BE2C (cell line): ENCODE data around the gene SLC24A1.

Source experiments
- DNase-seq: peaks from one replicate; pipeline ENCODE4 v3.0.0-alpha.2; 2020
- H3K27me3 ChIP-seq: fragments of 250-450 bp; sonication (Bioruptor Pico); 2 replicates; pipeline ENCODE4 v1.5.1; 2020; ENCODE audit warnings: mild to moderate bottlenecking
- H3K36me3 ChIP-seq: fragments of 250-450 bp; sonication (Bioruptor Pico); 2 replicates; pipeline ENCODE4 v1.5.1; 2020; ENCODE audit warnings: mild to moderate bottlenecking
- H3K4me1 ChIP-seq: fragments of 250-450 bp; sonication (Bioruptor Pico); 2 replicates; pipeline ENCODE4 v1.5.1; 2020
- H3K4me3 ChIP-seq: 2 replicates; pipeline ENCODE4 v1.5.1; 2011; ENCODE audit warnings: low read depth, low read length
- H3K9me3 ChIP-seq: fragments of 250-450 bp; sonication (Bioruptor Pico); 2 replicates; pipeline ENCODE4 v1.5.1; 2020
- TF ChIP-seq, protein P1 (sequence below): IDR thresholded peaks from 2 replicates; pipeline ENCODE4 v1.5.1; 2012; ENCODE audit warnings: mild to moderate bottlenecking, low read depth, low read length

The SLC24A1 gene

GRCh38 chr15:65675551-65675950 is 53.8 kb downstream of the SLC24A1 start:
- Histone ChIP-seq H3K9me3 (no peaks in the 10 kb centered on the region), H3K36me3 (peaks cover 19% of the 10 kb centered on the region), H3K27me3 (no peaks in the 10 kb centered on the region), H3K4me3 (no peak overlapping the region), H3K4me1 (no peaks in the 10 kb centered on the region)
- TF ChIP-seq, protein P1, sequence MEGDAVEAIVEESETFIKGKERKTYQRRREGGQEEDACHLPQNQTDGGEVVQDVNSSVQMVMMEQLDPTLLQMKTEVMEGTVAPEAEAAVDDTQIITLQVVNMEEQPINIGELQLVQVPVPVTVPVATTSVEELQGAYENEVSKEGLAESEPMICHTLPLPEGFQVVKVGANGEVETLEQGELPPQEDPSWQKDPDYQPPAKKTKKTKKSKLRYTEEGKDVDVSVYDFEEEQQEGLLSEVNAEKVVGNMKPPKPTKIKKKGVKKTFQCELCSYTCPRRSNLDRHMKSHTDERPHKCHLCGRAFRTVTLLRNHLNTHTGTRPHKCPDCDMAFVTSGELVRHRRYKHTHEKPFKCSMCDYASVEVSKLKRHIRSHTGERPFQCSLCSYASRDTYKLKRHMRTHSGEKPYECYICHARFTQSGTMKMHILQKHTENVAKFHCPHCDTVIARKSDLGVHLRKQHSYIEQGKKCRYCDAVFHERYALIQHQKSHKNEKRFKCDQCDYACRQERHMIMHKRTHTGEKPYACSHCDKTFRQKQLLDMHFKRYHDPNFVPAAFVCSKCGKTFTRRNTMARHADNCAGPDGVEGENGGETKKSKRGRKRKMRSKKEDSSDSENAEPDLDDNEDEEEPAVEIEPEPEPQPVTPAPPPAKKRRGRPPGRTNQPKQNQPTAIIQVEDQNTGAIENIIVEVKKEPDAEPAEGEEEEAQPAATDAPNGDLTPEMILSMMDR = no peak
- no peak for DNase-seq

DNA sequence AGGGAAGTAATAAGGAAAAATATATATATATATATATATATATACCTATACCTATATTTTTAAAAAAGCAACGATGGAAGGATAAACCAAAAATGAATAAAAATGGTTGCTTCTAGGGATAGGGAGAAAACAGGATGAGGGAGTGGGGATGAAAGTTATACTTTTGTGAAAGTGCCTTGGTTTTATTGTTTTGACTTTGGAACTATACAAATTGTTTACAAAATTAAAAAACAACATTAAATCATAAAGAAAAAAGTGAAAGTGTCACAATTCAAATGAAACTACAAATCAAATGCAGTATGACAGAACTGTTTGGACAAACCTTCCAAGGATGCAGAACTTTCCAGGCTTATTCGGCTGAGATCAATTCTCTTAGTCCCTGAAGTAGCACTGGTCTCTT is 54.4 kb downstream of the SLC24A1 start:
- H3K9me3 ChIP-seq = no peaks in the 10 kb centered on the region
- no peaks in the 10 kb centered on the region for H3K27me3 ChIP-seq
- TF ChIP-seq, protein P1 = no peak

GRCh38 chr15:65680544-65680943 is 58.8 kb downstream of the SLC24A1 start:
- H3K27me3 ChIP-seq = no peaks in the 10 kb centered on the region
- no peaks in the 10 kb centered on the region for H3K4me1 ChIP-seq
- DNase-seq = no peak
- H3K9me3 ChIP-seq = no peaks in the 10 kb centered on the region; the same call in 1 of the 2 replicates
- no peak overlapping the region for H3K4me3 ChIP-seq
- TF ChIP-seq, protein P1 = no peak
- H3K36me3 ChIP-seq = peaks cover 2% of the 10 kb centered on the region; the same call in 1 of the 2 replicates

More for the DNA sequence above, 54.4 kb downstream of the SLC24A1 start:
- Histone ChIP-seq H3K4me3 (no peak overlapping the region), H3K36me3 (peaks cover 13% of the 10 kb centered on the region), H3K4me1 (no peaks in the 10 kb centered on the region)
- DNase-seq = no peak

- H3K4me3 ChIP-seq = no peak overlapping the region
- no peaks in the 10 kb centered on the region for H3K27me3 ChIP-seq
- no peak for DNase-seq
These were observed 60.7 kb downstream of the SLC24A1 start for GRCh38 chr15:65682404-65682911.

GRCh38 chr15:65688462-65688861 is 66.7 kb downstream of the SLC24A1 start:
- H3K9me3 ChIP-seq = no peaks in the 10 kb centered on the region
- H3K27me3 ChIP-seq = no peaks in the 10 kb centered on the region
- H3K4me3 ChIP-seq = no peak overlapping the region
- DNase-seq = no peak
- H3K4me1 ChIP-seq = no peaks in the 10 kb centered on the region
- TF ChIP-seq, protein P1 = no peak
- peaks cover 19% of the 10 kb centered on the region for H3K36me3 ChIP-seq

More at GRCh38 chr15:65682404-65682911, 60.7 kb downstream of the SLC24A1 start:
- TF ChIP-seq, protein P1 = no peak
- H3K4me1 ChIP-seq = no peaks in the 10 kb centered on the region
- no peaks in the 10 kb centered on the region; the same call in 1 of the 2 replicates for H3K9me3 ChIP-seq
- H3K36me3 ChIP-seq = peaks cover 2% of the 10 kb centered on the region; the same call in 1 of the 2 replicates

DNA sequence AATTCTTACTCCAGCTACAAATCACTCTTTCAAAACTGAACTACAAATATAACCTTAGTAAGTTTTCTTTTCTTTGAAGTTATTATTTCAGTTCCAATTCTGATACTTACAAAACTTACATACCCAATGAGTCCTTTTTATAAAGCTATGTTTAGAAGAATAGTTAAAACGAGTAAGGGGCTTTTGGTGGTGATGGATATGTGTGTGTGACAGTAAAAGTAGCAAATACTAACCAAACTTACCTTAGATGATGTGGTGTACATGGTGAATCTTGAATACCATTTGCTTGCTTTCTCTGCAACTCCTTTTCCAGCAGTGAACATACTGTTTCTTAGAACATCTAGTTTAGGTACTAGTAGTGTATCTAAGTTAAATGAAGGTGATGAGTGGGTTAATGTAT is 68.4 kb downstream of the SLC24A1 start:
- Histone ChIP-seq H3K9me3 (no peaks in the 10 kb centered on the region), H3K4me1 (no peaks in the 10 kb centered on the region), H3K27me3 (no peaks in the 10 kb centered on the region), H3K4me3 (no peak overlapping the region), H3K36me3 (peaks cover 19% of the 10 kb centered on the region)
- DNase-seq = no peak
- TF ChIP-seq, protein P1 = no peak
